OCI-LY3 (cell line): ENCODE results near the gene HYAL3.

ENCODE experiments used
- H2AFZ ChIP-seq: fragments of 200-600, 300-600 bp; shearing (Covaris generic); 2 replicates; pipeline ENCODE4 v1.6.0; 2014; ENCODE audit warnings: antibody characterized with exemption, low read depth, low read length
- H3K27ac ChIP-seq: fragments of 200-600, 300-600 bp; sonication (generic); 2 replicates; pipeline ENCODE4 v1.5.1; 2014; ENCODE audit warnings: mild to moderate bottlenecking, low read length, moderate library complexity, mixed read lengths
- H3K27me3 ChIP-seq: fragments of 200-600, 300-600 bp; sonication (generic); 2 replicates; pipeline ENCODE4 v1.6.1; 2014; ENCODE audit warnings: low read depth, low read length, mixed read lengths
- H3K36me3 ChIP-seq: fragments of 200-600, 300-600 bp; sonication (generic); replicated peaks from 2 replicates; pipeline ENCODE3; 2014; ENCODE audit warnings: low read depth, low read length, mixed read lengths
- H3K4me1 ChIP-seq: fragments of 300-600, 200-600 bp; sonication (generic); 2 replicates; pipeline ENCODE4 v1.6.1; 2014; ENCODE audit warnings: low read length, mixed read lengths
- H3K4me2 ChIP-seq: fragments of 200-600, 300-600 bp; sonication (generic); 2 replicates; pipeline ENCODE4 v1.6.1; 2014; ENCODE audit warnings: low read length, mixed read lengths
- H3K4me3 ChIP-seq: fragments of 300-600, 200-600 bp; sonication (generic); 2 replicates; pipeline ENCODE4 v1.5.1; 2014; ENCODE audit warnings: antibody characterized with exemption, mild to moderate bottlenecking, low read length, moderate library complexity
- H3K79me2 ChIP-seq: fragments of 300-600, 200-600 bp; shearing (Covaris generic); 2 replicates; pipeline ENCODE4 v1.6.1; 2014; ENCODE audit warnings: mild to moderate bottlenecking, low read length, mixed read lengths
- H3K9ac ChIP-seq: fragments of 300-600, 200-600 bp; shearing (Covaris generic); 2 replicates; pipeline ENCODE4 v1.6.0; 2014; ENCODE audit warnings: mild to moderate bottlenecking, low read length, moderate library complexity
- H3K9me3 ChIP-seq: fragments of 200-600, 300-600 bp; shearing (Covaris generic); 2 replicates; pipeline ENCODE4 v1.6.1; 2014; ENCODE audit warnings: low read length, mixed read lengths; ENCODE audit not compliant: insufficient read depth
- H4K20me1 ChIP-seq: fragments of 200-600, 300-600 bp; sonication (generic); 2 replicates; pipeline ENCODE4 v1.6.1; 2016; ENCODE audit warnings: low read length, mixed read lengths; ENCODE audit not compliant: insufficient read depth
- CTCF ChIP-seq: fragments of 200-600, 300-600 bp; sonication (generic); IDR thresholded peaks from 2 replicates; pipeline ENCODE4 v1.5.1; 2014; ENCODE audit warnings: antibody characterized with exemption, low read length, low read depth
- EZH2phosphoT487 ChIP-seq: fragments of 200-600 bp; shearing (Covaris generic); IDR thresholded peaks from 2 replicates; pipeline ENCODE4 v1.6.1; 2018; ENCODE audit warnings: antibody characterized with exemption, mixed run types, low read depth

HYAL3 gene

GRCh38 chr3:50319181-50319893 is 20.1 kb upstream of the HYAL3 start:
- Histone ChIP-seq H3K9ac (no peak overlapping the region), H3K4me3 (no peak overlapping the region), H3K79me2 (peaks cover 19% of the 10 kb centered on the region)

DNA sequence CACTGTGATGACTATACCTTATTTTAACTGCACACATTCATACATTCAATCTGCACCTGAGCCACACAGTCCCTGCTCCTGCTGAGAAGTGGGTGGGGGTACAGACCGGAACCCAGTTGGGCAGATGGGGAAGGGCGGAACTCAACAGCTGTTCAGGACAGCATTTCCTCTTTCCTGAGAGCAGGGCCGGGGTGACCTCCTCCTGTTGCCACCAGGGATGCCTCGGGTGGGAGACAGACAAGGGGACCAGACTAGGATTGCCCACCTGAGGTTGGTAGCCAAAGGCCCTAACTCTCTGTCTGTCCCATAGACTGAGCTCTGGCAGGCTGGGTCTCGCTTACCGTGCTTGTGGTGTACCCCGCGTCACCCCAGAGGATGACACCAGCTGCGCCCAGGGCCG is 19.4 kb upstream of the HYAL3 start:
- no peak overlapping the region for H3K4me3 ChIP-seq

More at GRCh38 chr3:50319181-50319893, 20.1 kb upstream of the HYAL3 start:
- Histone ChIP-seq H3K27ac (no peak overlapping the region), H4K20me1 (no peaks in the 10 kb centered on the region), H3K36me3 (peaks cover 24% of the 10 kb centered on the region), H3K27me3 (no peaks in the 10 kb centered on the region), H2AFZ (no peak overlapping the region), H3K9me3 (no peaks in the 10 kb centered on the region), H3K4me1 (peaks cover 31% of the 10 kb centered on the region), H3K4me2 (no peak overlapping the region)
- TF ChIP-seq CTCF: no peak
- TF ChIP-seq EZH2phosphoT487: no peak

GRCh38 chr3:50318163-50318562 is 19.0 kb upstream of the HYAL3 start:
- H3K4me2 ChIP-seq: no peak overlapping the region
- H3K9me3 ChIP-seq: no peaks in the 10 kb centered on the region
- no peaks in the 10 kb centered on the region for H4K20me1 ChIP-seq
- H3K4me3 ChIP-seq: no peak overlapping the region
- no peak overlapping the region for H2AFZ ChIP-seq
- H3K27me3 ChIP-seq: no peaks in the 10 kb centered on the region
- H3K4me1 ChIP-seq: peaks cover 30% of the 10 kb centered on the region
- TF ChIP-seq EZH2phosphoT487: no peak
- TF ChIP-seq CTCF: no peak
- peaks cover 21% of the 10 kb centered on the region for H3K36me3 ChIP-seq
- H3K79me2 ChIP-seq: peaks cover 19% of the 10 kb centered on the region
- no peak overlapping the region for H3K9ac ChIP-seq
- H3K27ac ChIP-seq: no peak overlapping the region

More for the DNA sequence above, 19.4 kb upstream of the HYAL3 start:
- Histone ChIP-seq H2AFZ (no peak overlapping the region), H3K27ac (no peak overlapping the region), H3K36me3 (peaks cover 21% of the 10 kb centered on the region), H3K27me3 (no peaks in the 10 kb centered on the region), H3K9ac (no peak overlapping the region), H3K4me1 (peaks cover 31% of the 10 kb centered on the region), H3K79me2 (peaks cover 19% of the 10 kb centered on the region), H4K20me1 (no peaks in the 10 kb centered on the region), H3K4me2 (no peak overlapping the region), H3K9me3 (no peaks in the 10 kb centered on the region)
- TF ChIP-seq CTCF (no peak), EZH2phosphoT487 (no peak)

GRCh38 chr3:50317300-50317699 is 18.1 kb upstream of the HYAL3 start:
- H3K27ac ChIP-seq: no peak overlapping the region
- H3K9ac ChIP-seq: no peak overlapping the region
- no peak overlapping the region for H3K4me3 ChIP-seq

More at GRCh38 chr3:50317300-50317699, 18.1 kb upstream of the HYAL3 start:
- Histone ChIP-seq H3K4me2 (no peak overlapping the region), H3K9me3 (no peaks in the 10 kb centered on the region), H4K20me1 (no peaks in the 10 kb centered on the region), H3K27me3 (no peaks in the 10 kb centered on the region), H2AFZ (no peak overlapping the region), H3K4me1 (peaks cover 21% of the 10 kb centered on the region), H3K79me2 (peaks cover 19% of the 10 kb centered on the region), H3K36me3 (peaks cover 21% of the 10 kb centered on the region)
- TF ChIP-seq CTCF (no peak), EZH2phosphoT487 (no peak)
